GM15510 (cell line): Measurements from ENCODE around the gene EXOC7.

Source experiments
- POLR2A ChIP-seq: IDR thresholded peaks from 3 replicates; pipeline ENCODE4 v1.6.1; 2011; ENCODE audit warnings: borderline replicate concordance; ENCODE audit not compliant: insufficient read length; ENCODE audit errors: extremely low read depth

Gene EXOC7

GRCh38 chr17:76103274-76104139 lies at the start of gene EXOC7:
Gene EXOC7 (minus strand): TSS chr17:76103787. CDS start chr17:76103692, 95 bp downstream.
- peak; percentile 84 for TF ChIP-seq POLR2A

- no peak for TF ChIP-seq POLR2A
Measured at GRCh38 chr17:76153202-76153601, 49.6 kb upstream of the EXOC7 start.

- TF ChIP-seq POLR2A, result no peak
Measured at GRCh38 chr17:76152591-76152990, 49.0 kb upstream of the EXOC7 start.

- TF ChIP-seq POLR2A, result no peak
Measured at GRCh38 chr17:76151896-76152454, 48.4 kb upstream of the EXOC7 start.

- TF ChIP-seq POLR2A, result no peak
Measured at GRCh38 chr17:76150712-76151622, 47.4 kb upstream of the EXOC7 start.

- TF ChIP-seq POLR2A, result no peak
Measured at GRCh38 chr17:76149214-76149613, 45.6 kb upstream of the EXOC7 start.

- TF ChIP-seq POLR2A, result no peak
Measured at GRCh38 chr17:76148015-76148326, 44.4 kb upstream of the EXOC7 start.

- TF ChIP-seq POLR2A, result no peak
Measured at GRCh38 chr17:76147211-76148014, 43.8 kb upstream of the EXOC7 start.

- no peak for TF ChIP-seq POLR2A
Measured at GRCh38 chr17:76146053-76146851, 42.7 kb upstream of the EXOC7 start.

- peak; percentile 15 for TF ChIP-seq POLR2A
Measured at GRCh38 chr17:76145231-76146052, 41.9 kb upstream of the EXOC7 start.

GRCh38 chr17:76142585-76143041 lies 39.0 kb upstream of the EXOC7 start:
- no peak for TF ChIP-seq POLR2A

GRCh38 chr17:76142039-76142584 lies 38.5 kb upstream of the EXOC7 start:
- no peak for TF ChIP-seq POLR2A
